GM12872 (cell line): ENCODE results near the gene HOXD8.

ENCODE experiments used
- CTCF ChIP-seq: IDR thresholded peaks from 3 replicates; pipeline ENCODE4 v1.5.1; 2011; ENCODE audit warnings: low read depth, mild to moderate bottlenecking, low read length, moderate library complexity; ENCODE audit not compliant: insufficient read depth

Gene HOXD8

DNA sequence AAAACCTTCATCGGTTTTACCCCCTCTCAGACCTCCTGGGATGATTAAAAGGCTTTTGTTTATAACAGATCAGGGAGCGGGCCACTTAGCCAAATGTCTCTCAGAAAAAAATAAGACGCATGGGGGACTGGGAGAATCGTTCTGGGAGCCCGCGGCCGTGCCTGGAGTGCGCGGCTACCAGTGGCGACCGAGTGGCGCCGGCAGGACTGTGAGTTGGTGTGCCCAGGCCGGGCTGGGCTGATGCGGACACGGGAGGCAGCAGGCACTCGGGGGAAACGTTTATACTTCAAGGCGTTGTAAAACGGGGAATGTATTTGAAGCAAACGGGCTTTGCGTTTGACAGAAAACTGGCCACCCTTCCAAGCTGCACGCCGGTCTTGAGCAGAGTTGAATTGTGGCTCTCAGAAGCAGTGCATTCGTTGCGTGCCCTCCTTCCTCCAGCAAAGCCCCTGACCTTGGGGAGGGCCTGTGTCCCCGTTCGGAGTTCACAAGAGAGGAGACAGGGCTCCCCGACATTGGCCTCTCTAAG lies 17.6 kb upstream of the HOXD8 start:
- TF ChIP-seq CTCF, result no peak

- no peak for TF ChIP-seq CTCF
Measured at GRCh38 chr2:176112375-176113302, 16.9 kb upstream of the HOXD8 start.

- no peak for TF ChIP-seq CTCF
Measured at GRCh38 chr2:176114120-176114929, 15.2 kb upstream of the HOXD8 start.

GRCh38 chr2:176114930-176115625 lies 14.4 kb upstream of the HOXD8 start:
- no peak for TF ChIP-seq CTCF

DNA sequence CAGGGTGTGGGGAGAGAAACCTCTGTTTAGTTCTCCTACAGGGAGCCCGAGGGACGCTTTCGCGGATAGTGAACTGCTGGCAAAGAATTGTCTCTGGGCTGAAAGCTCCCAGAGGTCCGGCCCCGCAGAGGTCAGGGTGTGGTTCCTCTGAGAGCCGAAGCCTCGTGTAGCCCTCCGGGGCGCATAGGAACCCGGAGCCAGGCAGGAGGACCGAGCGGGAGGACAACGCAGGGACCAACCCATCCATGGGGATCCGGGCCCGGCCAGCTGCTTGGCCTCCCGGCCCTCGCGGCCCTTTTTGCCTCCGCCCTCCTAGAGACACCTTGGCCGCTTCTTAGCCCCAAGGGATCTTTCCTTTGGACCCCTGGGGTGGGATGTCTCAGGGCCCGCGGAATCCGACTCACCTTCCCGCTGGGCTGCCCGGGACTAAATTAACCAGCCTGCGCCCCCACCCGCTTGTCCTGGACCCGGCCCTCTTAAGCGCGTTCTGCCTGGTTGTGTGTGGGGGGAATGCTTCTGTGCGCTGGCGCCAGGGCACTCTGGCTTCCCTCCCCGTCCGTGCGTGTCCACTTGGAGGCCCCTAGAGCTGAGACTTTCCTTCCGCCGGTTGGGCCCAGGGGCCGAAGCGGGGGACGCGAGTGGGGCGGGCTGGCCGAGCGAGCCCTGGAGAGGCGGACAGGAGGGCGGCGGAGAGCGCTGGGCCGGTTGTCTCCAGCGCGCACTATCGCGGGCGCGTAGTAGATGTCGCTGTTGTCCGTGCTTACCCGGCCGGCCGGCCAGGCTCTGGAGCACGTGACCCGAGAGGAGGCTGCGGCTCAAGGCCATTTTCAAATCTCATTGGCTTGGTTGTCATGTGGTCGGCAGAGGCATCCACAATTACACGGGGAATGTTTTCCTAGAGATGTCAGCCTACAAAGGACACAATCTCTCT lies 13.4 kb upstream of the HOXD8 start, which contains the start of gene HOXD10:
Gene HOXD10, plus strand, starts transcription at position 896 of the 931 bp plus-strand sequence. CDS start 56 bp downstream, outside the sequence.
- no peak for TF ChIP-seq CTCF

GRCh38 chr2:176117162-176117822 lies 12.2 kb upstream of the HOXD8 start:
- no peak for TF ChIP-seq CTCF
